NCI-H2107 treated with DMSO at 0.1 percent for 48 hours (cell line): ENCODE data around the gene SIPA1L3.
"Not testable (repeated sequence)": the region's sequence is repeated elsewhere in the genome, so short reads cannot be mapped to it uniquely, and the experiment has no call there.

Experiments
- DNase-seq: peaks from one replicate; lab custom pipeline; 2025; ENCODE audit not compliant: unreplicated experiment; lab: John Stamatoyannopoulos, UW

Gene SIPA1L3

DNA sequence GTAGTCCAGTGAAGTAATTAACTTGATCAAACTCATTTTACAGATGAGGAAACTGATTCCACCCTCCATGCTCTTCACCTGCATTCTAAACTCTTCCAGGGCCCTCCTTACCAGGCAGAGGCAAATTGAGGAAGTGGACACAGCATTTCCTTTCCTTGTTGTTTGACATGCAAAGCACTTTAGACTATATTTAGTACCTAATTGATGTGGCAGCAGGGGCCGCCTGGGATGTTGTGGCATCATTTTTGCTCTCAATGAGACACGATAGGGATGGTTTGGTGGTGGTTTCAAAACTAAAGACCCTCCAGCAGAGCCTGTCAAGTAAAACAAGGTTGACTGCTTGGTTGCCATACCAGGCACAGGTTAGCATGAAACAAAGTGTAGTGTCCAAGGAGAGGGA is 7.9 kb downstream of the SIPA1L3 start:
- DNase-seq = no peak

DNA sequence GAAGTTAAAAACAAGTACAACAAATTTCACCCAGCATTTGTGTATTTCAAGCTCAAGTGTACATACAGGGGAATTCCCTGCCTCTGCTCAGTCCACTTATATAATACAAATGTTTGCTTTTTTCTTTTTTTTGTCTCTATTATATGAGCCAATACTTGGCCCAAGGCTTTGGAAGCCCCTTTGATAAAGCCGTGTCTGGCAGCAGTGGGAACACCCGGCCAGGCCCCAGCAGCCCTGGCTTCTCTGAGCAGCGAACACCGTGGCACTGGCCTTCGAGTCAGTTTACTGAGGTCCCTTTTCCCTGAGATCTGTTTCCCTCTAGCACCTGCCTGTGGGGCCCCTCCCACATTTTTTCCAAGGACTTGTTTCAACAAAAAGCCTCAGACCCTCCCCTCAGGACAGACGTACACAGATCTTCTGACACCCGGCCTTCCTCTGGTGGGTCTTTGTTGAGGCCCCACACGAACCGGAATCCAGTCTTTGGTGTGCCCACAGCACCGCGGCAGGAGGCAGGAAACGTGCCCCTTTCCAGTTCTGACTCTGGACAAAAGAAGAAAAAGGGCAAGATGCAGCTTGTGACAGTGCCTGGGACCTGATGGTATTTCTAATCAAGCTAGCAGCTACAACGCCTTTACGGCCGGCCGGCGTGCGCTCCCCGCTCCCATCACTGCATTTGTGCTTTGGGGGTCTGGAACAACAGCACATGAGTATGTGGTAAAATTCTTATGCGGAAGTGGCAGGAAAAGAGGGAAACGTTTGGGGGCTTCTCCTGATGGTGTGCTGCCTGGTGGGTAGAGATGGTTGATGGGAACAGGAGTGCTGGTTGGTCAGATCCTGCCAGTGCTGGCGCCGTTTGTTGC is 13.8 kb downstream of the SIPA1L3 start:
- peak; percentile 60 for DNase-seq

DNA sequence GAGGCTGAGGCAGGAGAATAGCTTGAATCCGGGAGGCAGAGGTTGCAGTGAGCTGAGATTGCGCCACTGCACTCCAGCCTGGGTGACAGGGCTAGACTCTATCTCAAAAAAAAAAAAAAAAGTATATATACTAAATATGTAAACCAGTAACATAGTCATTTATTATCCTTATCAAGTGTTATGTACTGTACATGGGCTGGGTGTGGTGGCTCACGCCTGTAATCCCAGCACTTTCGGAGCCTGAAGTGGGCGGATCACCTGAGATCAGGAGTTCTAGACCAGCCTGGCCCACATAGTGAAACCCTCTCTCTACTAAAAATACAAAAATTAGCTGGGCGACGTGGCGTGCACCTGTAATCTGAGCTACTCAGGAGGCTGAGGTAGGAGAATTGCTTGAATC is 17.6 kb downstream of the SIPA1L3 start:
- not testable (repeated sequence) for DNase-seq

DNA sequence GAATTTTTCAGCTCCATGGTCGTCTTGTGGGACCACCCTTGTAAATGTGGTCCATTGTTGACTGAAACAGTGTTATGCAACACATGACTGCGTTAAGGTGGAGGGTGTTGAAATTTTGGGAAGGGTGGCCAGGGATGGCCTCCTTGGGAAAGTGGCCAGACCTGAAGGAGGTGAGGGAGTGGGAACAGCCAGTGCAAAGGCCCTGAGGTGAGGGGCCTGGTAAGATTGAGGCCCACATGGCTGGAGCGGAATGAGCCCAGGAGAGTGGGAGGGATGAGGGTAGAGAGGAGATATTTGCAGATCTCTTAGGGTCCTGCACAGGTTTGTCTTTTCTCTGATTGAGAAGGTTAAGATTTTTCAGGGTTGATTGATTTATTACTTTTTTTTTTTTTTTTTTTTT is 18.2 kb downstream of the SIPA1L3 start:
- DNase-seq = no peak

DNA sequence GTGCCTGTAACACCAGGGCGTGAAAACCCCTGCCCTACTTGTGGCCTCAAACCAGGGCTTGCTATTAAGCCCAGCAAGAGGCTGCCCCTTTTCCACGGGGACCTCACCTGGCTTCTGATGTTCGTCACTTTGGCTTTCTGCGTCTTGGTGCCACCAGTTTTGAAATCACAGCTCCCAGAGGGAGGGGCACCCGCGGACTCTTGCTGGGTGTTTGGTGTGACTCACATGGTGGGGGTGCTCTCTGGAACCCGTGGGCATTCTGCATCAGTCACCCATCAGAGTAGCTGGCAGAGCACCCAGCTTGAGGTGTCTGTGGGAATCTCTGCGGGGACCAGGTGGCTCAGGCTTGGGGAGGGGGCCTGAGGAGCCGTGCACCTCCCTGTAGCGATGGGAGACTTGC is 19.2 kb downstream of the SIPA1L3 start:
- no peak for DNase-seq

DNA sequence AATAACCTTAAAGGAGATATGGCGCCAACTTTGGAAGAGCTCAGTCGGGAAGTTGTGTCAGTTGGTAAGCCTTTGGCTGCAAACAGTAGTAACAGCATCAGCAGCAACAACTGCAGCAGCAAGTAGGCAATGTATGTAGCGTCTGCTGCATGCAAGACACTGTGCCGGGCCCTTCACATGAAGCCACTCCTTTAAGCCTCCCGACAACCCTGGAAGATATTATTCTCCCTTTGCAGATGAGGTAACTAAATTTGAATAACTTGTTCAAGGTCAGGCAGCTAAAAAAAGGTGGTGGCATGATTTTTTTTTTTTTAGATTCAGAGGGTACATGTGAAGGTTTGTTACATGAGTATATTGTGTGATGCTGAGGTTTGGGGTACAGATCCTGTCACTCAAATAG is 19.7 kb downstream of the SIPA1L3 start:
- DNase-seq = no peak

DNA sequence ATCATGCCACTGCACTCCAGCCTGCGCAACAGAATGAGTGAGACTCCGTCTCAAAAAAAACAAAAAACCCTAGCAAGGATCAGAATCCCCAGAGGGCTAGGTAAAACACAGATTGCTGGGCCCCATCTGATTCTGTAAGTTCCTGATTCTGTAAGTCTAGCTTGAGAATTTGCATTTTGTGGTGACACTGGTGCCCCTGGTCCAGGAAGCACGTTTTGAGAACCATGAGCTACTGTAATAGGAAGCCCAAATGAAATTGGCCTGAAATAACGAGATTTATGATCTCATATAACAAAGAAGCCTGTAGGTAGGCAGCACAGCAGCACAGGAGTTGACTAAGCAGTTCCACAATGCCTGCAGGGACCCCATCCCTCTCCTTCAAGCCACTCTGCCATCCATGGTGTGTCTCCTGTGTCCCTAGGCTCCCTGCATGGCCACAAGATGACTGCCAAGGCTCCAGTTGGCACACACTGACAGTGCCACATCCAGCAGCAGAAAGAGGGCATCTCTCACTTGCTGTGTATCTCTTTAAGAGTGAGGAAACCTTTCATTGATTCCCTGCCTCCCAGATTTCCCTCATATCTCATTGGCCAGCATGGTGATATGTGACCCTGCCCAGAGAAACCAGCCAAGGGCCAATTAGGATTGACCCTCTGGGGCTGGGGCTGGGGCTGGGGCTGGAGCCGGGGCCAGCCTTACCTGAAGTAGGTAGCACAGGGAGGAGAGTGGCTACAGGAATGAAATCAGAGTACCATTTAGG is 21.7 kb downstream of the SIPA1L3 start:
- no peak for DNase-seq

DNA sequence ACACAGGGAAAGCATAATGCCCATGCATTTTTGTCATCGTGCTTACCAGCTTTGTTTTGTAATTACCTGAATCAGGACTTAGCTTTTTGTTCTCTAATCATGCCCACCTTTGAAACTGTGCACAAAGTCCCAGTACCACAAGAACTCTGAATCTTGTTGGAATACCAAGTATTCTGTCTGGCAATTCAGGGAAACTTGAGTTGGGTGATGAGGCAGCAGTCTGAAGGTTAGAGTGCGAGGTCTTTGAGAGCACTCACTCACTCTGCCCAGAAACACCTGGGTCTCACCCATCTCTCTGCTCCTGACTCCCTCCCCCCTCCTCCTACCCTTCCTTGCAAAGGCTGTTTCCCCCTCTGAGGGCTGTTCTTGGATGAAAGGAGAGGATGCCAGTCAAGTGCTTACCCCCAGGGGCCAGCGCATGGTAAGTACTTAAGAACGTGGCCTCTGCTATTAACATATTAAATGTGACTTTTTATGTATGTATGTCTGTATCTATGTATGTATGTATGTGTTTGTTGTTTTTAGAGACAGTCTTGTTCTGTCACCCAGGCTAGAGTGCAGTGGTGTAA is 22.4 kb downstream of the SIPA1L3 start:
- DNase-seq = peak; percentile 35

DNA sequence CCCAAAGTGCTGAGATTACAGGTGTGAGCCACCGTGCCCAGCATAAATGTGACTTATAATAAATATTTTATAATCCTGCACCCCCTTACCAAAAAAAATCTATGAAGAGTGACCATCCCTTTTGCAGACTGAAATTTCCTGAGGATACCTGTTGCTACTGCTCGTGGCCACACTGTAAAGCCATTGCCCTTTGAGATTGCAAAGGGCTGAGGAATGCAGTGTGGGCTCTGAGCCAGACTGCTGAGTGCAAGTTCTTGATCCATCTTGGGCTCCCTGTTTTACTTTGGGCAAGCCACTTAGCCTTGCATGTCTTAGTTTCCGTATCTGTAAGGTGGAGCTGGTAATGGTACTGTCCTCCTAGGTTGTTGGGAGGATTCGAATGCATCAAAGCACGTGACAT is 23.4 kb downstream of the SIPA1L3 start:
- no peak for DNase-seq

DNA sequence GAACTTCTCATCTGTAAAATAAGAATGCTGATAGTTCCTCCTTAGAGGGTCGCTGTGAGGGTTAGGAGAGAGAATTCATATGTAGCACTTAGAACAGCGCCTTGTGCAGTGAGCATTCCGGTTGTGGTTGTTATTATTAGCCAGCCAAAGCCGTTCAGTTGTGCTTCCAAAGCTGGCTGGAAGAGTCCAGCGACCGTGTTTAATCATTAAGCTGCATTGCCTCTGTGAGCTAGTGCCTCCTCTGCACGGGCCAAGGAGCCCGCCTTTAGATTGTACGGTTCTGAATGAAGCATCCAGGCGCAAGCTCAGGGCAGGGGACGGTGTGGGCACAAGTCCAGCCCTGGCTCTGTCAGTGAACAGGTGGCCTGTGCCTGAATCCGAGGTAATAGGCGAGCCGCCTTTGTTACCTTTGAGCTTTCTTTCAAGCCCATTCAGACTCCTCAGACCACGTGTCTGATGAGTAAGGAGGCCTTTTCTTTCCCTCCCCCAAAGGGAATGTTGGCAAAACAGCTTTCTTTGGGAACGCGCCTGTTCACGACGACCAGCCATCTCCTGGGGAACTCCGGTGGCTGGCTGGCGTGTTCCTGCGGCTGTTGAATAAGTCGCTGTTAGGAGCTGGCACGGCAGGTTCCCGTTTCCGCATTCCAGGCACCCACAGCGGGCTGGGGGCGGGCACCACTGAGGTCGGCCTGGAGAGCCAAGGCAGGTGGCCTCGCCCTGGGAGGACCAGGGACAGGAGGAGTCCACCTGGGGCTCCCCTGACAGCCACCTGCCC is 25.1 kb downstream of the SIPA1L3 start:
- peak; percentile 97 for DNase-seq

DNA sequence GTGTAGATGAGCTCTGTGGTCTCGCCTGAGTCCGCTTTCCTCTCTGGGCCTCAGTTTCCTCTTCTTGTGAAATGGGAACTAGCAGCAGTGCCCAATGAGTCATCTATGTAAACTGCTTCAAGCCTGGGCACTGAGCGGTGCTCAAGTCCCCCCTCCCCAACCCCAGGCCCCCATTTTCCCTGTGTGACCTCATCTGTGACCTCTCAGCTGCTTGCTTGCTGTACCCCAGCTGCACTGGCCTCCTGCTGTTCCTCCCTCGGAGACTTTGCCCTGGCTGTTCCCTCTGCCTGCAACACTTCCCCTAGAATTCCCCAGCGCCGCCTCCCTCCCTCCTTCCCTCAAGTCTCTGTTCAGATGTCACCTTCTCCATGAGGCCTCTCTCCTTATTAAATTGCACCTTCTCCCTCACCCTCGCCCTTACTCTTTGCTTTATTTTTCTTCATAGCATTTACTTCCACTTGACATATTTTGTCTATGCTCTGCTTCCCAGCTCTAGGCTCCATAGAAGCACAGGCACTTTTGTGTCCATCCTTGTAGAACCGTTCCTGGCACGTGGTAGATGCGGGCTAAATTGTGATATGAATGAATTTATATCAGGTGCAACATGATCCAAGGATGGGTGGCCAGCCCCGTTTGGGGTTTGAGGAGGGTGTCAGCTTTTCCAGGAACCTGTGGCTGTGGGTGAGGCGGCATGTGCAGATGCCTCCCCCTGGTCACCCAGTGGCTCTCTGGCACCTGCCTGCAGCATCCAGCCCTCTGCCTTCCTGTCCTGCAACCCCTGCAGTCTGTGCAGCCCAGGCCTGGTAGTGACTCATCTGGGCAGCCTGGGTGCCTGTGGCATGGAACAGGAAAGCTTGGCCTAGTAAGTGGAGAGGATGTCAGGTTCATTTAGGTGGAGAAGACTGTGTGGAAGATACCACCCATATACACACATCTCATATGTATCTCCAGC is 26.3 kb downstream of the SIPA1L3 start:
- peak; percentile 81 for DNase-seq

DNA sequence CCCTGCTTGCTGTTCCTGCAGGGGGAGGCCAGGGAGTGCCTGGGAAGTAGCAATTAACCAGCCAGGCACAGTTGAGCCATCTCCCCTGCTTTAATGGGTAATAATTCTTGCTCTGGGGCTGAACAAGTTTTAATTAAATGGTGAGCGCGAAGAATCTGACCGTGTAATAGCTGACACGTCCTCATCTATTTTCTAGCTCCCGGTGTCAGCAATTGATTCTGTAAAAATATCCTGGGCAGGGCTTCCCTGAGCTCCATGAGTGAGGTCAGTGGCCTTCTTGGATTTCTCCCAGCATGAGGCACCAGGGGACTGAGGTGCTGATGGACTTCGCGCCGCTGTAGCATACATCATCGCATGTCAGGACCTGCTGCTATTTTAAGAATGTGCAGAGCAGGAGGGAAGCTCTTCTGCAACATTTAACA is 26.9 kb downstream of the SIPA1L3 start:
- DNase-seq = no peak

DNA sequence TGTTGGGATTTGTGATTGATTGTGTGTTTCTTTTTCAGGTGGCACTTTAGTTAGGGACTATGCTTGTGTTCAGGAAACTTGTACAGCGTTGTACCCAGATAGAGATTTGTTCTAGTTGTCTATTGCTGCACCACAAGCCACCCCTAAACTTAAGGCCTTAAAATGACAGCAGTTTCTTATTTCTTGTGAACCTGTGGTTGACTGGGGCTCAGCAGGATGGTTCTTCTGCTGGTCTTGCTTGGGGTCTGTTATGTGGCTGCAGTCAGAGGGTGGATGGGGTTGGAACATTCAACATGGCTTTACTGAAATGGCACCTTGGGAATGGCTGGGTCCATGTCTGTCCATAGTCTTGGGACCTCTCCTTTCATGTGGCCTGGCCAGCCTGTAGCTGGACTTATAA is 28.3 kb downstream of the SIPA1L3 start:
- no peak for DNase-seq

DNA sequence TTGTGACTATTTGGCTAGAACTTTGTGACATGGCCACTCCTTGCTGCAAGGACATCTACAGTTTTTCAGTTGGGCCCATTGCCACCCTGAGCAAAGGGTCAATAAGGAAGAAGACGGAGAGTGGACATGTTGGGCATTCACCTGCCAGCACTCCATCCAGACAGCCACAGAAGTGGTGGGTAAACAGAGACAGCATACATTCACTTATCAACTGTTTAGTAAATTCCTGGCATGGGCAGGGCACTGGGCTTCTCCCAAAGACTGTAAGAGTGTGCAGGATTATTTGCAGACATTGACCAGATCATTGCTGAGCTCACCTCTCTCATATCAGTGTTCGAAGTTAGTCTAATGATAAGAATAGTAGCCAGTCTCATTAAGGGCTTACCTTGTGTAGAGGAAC is 29.2 kb downstream of the SIPA1L3 start:
- no peak for DNase-seq

DNA sequence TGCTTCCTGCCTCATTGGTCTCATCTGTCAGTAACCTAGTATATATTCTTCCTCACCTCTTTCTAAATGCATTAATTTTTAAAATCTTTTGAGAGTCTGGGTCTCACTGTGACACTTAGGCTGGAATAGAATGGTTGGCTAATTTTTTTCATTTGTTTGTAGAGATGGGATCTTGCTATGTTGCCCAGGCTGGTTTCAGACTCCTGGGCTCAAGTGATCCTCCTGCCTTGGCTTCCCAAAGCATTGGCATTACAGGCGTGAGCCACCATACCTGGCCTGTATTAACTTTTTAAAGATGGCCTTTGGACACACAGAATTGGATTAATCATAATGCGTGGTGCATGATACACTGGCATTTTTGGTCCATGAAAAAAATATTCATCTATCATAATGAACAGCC is 29.9 kb downstream of the SIPA1L3 start:
- no peak for DNase-seq

DNA sequence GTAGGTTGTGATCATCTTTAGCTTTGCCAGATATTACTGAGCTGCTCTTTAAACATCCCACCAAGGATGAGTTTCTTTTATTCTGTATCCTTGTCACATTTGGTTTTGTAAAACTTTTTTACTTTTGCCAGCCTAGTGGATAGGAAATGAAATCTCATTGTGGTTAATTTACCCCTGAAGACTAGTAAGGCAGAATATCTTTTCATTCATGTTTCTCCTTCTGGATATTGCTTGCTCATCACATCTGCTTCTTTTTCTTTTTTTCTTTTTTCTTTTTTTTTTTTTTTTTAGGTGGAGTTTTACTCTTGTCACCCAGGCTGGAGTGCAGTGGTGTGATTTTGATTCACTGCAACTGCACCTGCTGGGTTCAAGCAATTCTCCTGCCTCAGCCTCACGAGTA is 31.3 kb downstream of the SIPA1L3 start:
- no peak for DNase-seq

DNA sequence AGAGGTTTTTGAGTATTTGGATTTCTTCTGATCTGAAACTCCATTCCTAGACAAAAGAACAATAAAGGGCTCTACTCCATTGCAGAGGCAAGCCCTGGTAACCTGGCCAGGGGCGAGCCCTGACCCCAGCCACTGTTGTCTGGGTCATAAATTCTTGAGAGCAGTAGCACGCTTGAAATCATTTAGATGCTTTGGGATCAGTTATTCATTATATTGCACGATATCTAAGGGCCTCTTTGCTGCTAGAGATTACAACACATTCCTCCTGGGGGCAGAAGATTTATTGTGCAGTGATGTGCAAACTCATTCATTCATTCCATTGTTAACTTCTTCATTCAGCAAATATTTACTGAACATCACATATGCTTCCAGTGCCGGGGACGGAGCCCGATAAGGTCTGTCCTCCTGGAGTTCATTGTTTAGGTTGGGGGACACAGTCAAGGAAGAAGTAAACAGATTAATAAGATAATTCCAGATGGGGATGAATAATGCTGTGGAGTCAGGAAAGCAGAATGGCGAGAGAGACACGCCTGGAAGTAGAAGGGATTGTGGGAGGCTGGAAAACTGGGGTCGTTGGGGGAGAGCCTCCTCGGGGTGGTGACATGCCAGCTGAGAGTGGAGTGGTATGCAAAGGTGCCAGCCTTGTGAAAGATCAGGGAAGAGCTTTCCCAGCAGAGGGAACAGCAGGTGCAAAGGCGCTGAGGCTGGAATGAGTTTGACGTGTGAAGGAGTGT is 34.9 kb downstream of the SIPA1L3 start:
- no peak for DNase-seq

DNA sequence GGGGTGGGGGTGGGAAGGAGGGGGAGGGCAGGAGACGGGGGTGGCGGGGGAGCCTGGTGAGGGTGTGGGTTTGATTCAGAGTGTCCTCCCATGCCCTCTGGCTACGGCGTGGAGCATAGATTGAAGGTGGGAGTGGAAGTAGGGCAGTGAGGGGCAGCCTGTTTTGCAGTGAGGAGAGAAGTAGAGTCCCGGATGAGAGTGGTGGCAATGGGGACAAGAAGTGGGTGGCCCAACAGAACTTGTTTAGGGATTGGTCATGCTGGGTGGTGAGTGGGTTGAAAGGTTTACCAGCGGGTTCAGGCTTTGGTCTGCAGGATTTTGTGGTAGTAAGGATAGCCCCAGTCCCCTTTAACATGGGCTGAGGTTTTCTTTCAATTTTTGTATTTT is 35.5 kb downstream of the SIPA1L3 start:
- no peak for DNase-seq

DNA sequence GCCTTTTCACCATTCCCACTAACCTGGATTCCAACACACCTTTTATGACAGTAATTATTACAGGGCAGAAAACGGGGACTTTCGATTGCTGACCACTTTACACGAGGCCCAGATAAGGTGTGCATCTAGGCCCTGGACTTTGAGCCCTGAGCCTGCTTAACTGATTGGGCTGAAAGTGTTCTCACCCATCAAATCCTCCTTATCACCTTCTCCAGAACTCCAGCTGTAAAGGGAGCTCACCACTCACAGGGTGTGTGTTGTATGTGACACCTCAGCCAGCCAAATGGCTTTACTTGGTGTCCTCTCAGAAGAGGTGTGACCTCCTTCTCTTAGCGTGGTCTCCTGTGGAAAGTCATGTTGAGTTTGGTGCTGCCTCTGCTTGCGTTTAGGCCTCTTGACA is 36.5 kb downstream of the SIPA1L3 start:
- no peak for DNase-seq

DNA sequence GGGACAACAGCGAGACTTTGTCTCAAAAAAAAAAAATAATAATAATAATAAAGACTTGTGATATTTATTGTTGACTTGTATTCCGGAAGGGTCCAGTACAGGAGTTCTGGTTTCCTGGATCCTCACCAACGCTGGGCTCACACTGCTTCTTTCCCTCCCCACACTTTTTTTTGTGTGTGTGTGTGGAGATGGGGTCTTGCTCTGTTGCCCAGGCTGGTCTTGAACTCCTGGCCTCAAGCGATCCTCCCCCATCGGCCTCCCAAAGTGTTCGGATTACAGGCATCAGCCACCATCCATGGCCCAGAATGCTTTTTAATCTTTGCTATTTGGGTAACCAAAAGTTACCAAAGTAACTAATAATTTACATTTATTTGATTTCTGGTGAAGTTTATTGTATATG is 39.1 kb downstream of the SIPA1L3 start:
- no peak for DNase-seq
